GM10847 (cell line): ENCODE data around the gene ASTL.

Experiments used
- POLR2A ChIP-seq: IDR thresholded peaks from 2 replicates; pipeline ENCODE4 v1.6.1; 2011; ENCODE audit not compliant: insufficient read length; ENCODE audit errors: extremely low read depth

The ASTL gene

DNA sequence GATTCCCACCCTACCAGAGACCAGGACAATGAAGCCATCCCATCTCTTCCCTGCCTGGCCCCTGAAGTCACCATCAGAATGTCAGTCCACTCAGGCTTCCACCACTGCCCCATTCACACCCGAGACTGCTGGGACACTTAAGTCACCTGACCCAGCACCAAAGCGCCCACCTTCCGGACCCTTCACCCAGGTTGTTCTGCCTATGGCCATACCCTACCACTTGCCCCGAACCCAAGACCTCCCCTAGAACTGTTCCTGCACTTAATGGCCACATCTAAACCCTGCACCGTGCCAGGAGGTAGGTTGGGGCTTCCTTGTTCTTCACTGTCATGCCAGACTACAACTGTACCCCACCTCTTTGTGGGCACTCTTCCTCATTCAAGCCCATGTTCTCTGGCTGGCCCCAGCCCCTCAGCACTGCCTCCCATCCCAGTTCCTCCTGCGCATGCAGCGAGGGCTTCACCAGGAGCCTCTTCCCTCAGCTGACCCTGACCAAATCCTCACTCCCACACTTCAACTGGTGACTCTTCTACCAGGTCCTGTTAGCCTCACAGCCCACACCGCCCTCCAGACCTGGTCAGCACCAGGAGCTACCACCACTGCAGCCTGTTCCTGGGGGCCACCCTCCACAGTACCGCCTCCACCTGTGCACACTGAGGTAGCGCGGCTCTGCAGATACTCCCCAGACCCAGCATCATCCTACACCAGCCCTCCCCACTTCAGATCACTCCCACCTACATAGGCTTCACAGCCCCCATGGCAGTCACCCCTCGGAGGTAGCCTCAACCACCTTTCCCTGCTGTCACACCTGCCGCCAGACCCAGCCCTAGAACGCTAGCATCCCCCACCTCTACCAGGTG lies 13.7 kb downstream of the ASTL start:
- TF ChIP-seq POLR2A: no peak

DNA sequence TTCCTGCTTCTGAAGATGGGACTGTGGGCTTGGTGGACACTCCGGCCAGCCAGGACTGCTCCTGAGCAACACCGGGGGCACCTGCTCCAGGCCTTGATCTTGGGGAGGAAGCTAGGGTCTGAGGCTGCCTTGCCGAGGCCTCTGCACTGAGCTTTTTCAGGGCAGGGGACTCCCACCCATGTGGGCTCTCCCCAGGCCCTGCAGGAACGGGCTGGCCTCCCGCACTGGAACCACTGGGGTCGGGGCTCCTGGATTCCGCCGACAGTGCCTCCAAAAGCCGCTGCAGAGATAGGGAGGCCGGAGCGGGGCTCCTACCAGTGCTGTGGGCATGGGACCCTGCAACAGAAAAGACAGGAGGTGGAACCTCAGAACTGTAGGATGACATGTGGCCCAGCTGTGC lies 14.4 kb downstream of the ASTL start:
- no peak for TF ChIP-seq POLR2A

- no peak for TF ChIP-seq POLR2A
Measured at GRCh38 chr2:96123290-96123689, 15.0 kb downstream of the ASTL start.

DNA sequence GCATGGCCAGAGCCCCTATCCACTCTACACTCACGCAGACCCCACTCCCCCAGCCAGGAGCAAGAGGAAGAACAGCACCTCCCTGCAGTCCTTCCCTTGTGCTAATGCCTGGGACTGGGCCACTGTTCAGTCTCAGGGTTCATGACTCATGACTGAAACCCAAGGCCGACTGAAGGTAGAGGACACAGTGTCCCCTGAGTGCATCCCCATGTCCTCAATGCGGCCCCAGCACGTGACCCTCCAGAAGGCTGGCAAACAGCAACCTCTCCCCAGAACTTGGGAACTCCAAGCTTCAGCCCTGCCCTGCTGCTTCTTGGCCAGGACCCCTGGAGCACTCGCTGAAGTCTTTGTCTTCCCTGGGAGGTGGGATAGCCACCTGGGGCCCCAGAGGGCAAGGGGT lies 15.9 kb downstream of the ASTL start:
- no peak for TF ChIP-seq POLR2A

GRCh38 chr2:96121414-96121813 lies 16.9 kb downstream of the ASTL start:
- no peak for TF ChIP-seq POLR2A

DNA sequence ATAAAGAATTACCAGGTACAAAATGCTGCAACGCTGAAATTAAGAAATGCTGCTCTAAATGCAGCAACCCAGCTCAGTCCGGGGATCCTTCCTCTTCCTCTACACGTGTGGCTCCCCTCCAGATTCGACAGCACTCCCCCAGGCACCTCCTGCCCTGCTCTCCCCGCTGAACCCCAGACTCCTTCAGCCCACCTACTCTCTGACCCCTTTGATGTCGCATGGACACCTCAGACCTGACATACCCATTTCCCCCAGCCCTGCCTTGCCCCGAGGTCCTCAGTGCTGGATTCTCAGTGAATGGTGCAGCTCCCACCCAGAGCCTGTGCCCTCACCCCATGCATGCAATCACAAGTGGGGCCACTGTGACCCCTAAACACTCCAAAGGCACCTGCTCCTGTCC lies 17.3 kb downstream of the ASTL start:
- no peak for TF ChIP-seq POLR2A

DNA sequence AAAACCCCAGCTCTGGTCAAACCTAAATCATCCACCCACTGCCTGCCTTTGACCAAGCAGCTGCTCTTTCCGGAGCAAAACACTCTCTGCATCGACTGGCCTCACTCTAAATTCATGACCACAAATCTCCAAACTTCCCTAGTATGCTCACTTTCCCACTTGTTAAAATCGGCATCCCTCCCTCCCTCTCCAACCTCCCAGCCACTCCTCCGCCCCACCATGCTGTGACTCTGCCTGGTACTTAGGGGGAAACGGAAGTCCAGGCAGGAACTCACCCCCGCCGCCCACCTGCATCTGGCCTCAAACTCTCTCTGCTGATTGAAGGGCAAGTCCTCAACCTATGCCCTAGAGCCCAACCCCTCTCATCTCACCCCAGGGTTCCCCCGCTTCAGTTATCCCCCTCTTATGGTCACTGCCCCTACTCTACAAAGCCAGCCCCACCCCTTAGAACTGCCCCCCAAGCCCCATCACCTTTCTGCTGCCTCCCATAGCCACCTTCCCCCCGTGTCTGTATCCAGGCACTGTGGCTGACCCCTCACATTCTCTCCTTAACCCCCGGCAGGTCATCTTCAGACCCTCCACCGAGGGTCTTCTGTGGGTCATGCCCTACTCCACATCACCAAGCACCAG lies 18.1 kb downstream of the ASTL start:
- no peak for TF ChIP-seq POLR2A

GRCh38 chr2:96119389-96119751 lies 18.9 kb downstream of the ASTL start:
- no peak for TF ChIP-seq POLR2A

- no peak for TF ChIP-seq POLR2A
Measured at GRCh38 chr2:96118698-96119388, 19.5 kb downstream of the ASTL start.

DNA sequence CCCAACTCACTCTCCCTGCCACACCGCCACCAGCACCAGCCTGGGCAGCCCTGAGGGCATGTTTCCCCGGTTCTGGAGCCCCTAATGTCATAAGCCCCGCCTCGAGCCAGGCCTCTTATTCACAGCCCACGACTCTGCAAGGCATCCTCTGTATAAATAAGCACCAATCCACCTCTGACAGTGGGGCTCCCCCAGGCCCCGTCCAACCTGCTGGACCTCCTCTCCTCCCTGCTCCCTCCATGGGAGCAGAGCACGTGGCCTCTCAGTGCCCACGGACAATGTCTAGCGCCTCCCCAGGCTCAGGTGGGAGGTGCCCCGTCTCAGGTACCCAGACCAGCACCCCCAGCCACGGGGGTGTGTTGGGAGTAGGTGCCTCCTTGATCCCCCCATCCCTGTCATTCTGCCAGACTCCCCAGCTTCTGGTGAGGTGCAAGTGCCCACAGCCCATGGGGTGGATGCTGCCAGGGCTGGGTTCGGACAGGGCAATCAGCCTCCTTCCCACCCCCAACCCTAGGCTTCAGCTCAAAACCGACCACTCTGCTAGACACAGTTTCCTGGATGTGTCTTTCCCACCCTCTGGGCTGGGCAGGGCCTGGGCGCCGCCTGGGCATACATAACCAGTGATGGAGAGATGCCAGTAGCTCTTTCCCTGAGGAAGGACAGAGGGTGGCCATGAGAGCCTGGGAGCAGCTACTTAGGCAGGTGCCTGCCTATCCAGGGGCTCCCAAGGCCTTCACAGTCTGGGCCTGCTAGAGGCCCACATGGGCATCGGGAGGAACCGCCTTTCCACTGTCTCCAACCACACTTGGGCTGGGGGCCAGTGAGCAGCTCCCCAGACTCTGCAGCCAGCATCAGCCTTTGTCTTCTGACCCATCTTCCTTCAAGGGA lies 20.4 kb downstream of the ASTL start:
- no peak for TF ChIP-seq POLR2A

DNA sequence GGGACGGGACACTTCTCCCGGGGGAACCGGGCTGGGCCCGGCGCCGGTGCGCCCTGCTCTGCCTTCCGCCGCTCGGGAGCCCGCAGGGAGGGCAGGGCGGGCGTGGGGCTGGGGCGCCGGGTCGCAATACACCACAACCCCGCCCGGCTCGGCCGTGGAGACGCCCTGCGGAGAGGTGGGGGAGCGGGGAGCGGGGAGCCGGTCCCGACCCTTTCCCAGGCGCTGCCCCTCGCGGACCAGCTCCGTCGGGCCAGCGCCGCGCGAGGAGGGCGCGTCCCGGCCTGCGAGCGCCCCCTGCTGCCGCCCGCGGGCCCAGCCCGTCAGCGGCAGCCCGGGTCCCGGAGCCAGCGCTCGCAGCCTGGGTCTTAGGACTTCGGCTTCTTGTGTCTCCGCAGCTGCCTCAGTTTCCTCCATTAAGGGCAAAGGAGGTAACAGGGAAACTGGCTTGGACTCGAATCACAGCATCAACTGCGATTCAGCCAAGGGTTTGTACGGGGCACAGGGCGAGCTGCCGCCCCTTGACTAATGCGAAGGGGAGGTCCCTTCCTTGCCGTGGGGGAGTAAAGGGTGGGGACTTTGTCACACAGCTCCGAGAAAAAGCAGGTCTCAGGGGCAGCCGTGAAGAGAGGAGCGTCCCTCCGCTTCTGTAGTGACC lies 21.3 kb downstream of the ASTL start:
- no peak for TF ChIP-seq POLR2A

GRCh38 chr2:96116424-96116878 lies 21.9 kb downstream of the ASTL start, which contains the start of gene ADRA2B:
ADRA2B (minus strand) TSS chr2:96116571; CDS start chr2:96116149, 422 bp downstream.
- TF ChIP-seq POLR2A: no peak

DNA sequence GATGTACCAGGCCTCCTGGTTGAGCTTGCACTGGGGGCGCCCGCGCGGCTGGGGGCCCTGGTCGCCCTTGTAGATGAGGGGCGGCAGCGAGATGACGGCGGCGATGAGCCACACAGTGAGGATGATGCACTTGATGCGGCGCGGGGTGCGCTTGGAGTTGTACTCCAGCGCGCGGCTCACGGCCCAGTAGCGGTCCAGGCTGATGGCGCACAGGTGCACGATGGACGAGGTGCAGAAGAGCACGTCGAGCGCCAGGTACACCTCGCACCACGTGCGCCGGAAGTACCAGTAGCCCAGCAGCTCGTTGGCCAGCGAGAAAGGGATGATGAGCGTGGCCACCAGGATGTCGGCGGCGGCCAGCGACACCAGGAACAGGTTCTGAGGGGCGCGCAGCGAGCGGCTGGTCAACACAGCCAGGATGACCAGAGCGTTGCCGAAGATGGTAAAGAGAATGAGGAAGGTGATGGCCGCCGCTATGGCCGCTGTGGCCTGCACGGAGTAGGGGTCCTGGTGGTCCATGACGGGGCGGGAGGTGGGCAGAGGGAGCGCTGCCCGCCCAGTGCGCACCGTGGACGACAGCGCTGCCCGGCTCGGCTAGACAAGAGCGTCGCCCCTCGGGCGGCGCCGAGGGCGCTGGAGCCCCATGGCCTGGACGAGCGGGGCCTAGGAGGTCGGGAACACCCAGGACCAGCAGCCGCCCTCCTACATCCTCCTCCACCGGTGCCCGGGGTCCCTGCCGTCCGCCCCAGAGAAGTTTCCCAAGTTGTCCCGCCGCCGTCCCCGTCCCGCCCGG lies 22.5 kb downstream of the ASTL start:
- TF ChIP-seq POLR2A: no peak
